Endometrium (tissue), 2 donors: ENCODE data around the gene ASIC1.

Source experiments
- FAIRE-seq: peaks from 2 replicates; lab custom pipeline; 2012; peaks lifted over from hg19 to GRCh38; lab: Jason Lieb, UNC
- donor health status: control.
- donor health status: control.

The ASIC1 gene

GRCh38 chr12:50041062-50041860 is 16.1 kb upstream of the ASIC1 start:
- FAIRE-seq, result no peak

DNA sequence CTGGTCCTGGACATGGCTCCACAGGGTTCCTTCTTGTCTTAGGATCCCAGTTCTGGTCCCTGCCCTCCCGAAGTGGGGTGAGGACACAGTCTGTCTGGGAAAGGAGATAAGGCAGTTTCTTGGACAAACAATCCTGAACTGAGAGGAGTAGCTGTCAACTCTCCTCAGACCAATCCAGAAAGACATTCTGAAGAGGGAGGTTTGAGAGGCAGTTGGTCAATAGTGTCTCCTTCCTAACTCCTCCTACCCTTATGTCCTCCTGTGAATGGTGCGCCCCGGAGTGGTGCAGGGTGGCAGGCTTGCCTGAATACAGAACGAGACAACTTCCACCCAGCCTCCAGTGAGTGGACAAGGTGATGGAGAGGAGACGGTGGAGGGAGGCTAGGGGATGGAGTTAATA is 15.4 kb upstream of the ASIC1 start:
- no peak for FAIRE-seq

- no peak for FAIRE-seq
Measured at GRCh38 chr12:50042693-50043092, 14.7 kb upstream of the ASIC1 start.

DNA sequence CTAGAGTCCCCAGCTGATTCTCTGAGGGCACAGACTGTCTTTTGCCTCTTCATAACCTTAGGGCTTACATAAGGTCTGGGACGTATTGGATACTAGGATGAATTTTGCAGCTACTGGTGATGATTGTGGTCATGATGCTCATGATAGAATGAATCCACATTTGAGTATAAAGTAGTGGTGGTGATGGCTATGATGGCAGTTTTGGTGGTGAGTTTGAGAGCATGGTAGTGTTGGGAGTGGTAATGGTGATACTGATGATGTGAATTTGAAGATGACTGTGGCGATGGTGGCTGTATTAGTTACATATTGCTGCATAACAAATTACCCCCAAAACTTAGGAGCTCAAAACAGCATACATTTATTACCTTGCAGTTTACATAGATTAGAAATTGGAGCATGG is 14.1 kb upstream of the ASIC1 start:
- FAIRE-seq, result no peak

GRCh38 chr12:50043854-50044253 is 13.5 kb upstream of the ASIC1 start:
- no peak for FAIRE-seq

DNA sequence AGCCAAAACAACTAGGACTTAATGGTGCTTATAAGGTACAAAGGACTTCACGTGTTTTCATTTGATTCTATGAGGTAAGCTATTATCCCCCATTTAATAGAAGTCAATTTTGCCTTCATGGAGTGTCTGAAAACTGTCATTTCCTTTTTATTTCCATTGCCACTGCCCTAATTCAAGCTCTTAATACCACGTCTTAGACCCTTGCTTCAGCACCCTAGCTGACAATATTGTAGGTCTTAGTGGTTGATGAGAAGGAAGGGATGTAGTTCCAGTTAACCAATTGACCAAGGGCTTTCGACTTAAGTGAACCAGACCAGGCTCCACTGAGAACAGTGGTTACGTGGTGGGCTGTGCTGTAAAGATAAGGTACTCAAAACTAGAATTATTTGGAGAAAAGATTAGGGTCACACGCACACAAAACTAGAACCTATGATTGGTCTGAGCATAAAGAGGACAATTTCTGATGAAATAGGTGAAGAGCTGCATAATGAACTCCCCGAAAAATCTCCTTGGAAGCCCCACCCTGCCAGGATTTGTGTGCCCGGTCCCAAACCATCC is 9.6 kb upstream of the ASIC1 start:
- FAIRE-seq, result no peak

- no peak for FAIRE-seq
Measured at GRCh38 chr12:50049254-50050118, 7.9 kb upstream of the ASIC1 start.

DNA sequence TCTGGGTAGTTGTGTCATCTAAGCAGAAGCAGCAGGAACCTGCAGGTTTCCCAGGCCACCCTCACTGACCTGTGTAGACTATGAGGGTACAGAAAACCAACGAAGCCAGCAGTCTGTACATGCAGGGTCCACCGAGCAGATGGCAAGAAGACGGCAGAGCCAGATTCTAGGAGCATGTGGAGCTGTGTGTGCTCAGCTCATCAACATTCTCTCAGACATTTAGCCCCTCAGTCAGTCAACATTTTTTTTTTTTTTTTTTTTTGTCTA is 7.3 kb upstream of the ASIC1 start:
- no peak for FAIRE-seq

GRCh38 chr12:50050410-50051098 is 6.8 kb upstream of the ASIC1 start:
- no peak for FAIRE-seq

GRCh38 chr12:50051101-50051806 is 6.1 kb upstream of the ASIC1 start:
- no peak for FAIRE-seq

- FAIRE-seq, result no peak
Measured at GRCh38 chr12:50052544-50052943, 4.9 kb upstream of the ASIC1 start.

- FAIRE-seq, result no peak
Measured at GRCh38 chr12:50052964-50053363, 4.4 kb upstream of the ASIC1 start.

DNA sequence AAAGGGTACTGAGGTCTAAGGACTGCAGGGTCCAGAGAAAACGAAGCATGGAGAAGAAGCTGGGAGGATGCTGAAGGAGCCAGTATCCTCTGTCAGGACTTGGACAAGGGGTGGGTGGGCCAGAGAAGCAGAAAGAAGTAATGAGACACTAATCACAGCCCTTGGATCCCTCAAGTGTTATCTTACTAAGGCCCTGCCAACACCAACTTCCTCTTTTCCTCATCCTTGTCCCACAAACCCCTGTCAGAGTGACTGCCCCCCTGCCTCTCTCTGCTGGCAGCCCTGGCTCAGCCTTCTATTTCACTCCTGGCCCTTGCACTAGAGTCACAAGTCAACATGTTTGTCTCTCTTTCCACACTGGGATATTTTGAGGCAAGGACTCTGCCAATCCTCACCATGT is 3.8 kb upstream of the ASIC1 start:
- no peak for FAIRE-seq

DNA sequence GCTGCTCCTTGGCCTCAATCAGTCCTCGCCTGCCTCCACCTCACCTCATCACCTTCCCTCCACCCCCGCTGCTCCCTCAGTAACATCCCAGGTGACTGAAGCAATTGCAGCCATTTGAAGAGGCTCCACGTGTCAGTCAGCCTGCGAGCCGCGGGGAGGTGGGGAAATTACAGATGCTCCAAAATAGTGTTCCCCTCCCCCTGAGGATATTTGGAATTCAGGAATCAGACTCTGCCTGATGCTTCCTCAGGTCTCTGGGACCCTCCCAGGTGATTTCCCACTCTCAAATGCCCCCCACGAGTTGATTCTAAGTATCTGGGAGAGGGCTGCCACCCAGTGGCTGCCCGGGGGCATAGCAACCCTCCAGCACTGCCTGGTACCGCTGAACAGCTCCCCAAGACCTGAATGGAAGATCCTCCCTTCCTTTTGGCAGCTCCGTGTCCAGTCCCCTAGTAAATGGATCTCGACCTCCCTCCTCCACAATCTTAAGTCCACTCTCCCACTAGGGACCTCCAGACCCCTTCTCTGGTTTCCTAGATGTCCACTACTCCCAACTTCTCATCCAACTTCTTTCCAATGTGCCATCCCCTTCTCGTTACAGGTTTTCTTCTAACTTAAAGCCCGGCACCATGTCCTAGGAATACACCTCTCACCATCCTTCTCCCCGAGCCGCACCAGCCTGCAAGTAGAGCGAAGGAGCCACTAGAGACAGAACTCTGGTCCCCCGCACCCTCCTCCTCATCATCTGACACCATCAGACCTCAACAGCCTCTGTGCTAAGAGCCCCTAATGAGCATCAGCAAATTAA is 1.4 kb upstream of the ASIC1 start:
- no peak for FAIRE-seq

DNA sequence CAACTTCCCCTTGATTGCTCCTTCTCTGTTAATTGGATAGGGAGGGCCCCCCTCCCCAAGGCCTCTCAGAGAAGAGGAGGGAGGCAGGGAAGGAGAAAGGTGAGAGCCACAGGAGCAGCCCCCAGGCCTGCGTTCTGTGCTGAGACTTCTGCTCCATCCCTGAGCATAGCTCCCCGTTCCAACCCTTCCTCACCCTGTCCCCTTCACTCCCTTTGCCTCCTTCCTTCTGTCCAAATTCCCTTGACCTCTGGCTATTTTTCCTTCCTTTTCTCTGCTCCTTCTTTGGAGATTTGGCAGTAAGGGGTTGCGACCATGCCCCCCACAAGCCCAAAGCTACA is 788 bp upstream of the ASIC1 start:
- FAIRE-seq, result no peak

DNA sequence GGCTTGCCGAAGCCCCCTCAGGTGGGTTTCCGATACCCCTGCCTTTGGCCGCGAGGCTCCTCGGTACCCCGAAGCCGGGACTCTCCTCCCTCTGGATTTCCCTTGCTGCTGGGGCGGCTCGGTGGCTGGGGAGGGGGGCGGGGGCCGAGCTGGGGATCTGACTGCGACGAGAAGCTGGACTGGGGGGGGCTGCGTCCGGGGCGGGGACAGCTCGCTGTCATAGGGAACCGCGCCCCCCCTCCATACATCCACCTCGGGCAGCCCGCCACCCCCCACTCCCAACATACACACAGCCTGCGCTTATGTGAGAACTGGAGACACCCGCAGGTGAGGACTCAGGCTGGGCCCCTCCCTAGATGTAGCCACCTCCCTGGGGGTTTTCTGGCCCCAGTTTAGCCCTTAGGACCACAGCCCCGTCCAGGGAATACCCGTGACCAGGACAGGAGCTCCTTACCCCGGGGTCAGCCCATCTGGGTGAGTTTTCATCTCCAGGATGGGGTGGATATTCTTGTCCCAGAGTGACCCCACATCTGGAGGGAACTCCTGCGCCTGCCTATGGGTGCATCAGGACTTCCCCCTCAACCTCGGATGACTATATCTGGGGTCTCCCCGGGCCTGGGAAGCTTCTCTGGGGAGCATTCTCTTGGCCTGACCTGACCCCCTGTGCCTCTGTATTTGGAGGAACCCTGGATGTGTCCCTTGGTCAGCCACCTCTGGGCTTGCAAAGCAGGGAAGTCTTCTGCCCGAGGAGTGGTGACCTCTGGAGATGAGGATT is 687 bp downstream of the ASIC1 start:
- no peak for FAIRE-seq

DNA sequence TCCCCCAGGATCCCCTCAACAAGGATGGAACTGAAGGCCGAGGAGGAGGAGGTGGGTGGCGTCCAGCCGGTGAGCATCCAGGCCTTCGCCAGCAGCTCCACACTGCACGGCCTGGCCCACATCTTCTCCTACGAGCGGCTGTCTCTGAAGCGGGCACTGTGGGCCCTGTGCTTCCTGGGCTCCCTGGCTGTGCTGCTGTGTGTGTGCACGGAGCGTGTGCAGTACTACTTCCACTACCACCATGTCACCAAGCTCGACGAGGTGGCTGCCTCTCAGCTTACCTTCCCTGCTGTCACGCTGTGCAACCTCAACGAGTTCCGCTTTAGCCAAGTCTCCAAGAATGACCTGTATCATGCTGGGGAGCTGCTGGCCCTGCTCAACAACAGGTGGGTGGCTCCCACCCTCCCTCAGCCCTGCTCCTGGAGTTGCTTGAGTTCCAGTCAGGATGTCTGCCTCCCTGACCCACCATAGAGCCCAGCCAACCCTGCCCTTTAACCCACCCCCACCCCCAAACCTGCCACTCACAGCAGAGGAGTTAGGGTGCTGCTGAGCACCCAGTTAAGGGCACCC is 1.4 kb downstream of the ASIC1 start:
- no peak for FAIRE-seq

DNA sequence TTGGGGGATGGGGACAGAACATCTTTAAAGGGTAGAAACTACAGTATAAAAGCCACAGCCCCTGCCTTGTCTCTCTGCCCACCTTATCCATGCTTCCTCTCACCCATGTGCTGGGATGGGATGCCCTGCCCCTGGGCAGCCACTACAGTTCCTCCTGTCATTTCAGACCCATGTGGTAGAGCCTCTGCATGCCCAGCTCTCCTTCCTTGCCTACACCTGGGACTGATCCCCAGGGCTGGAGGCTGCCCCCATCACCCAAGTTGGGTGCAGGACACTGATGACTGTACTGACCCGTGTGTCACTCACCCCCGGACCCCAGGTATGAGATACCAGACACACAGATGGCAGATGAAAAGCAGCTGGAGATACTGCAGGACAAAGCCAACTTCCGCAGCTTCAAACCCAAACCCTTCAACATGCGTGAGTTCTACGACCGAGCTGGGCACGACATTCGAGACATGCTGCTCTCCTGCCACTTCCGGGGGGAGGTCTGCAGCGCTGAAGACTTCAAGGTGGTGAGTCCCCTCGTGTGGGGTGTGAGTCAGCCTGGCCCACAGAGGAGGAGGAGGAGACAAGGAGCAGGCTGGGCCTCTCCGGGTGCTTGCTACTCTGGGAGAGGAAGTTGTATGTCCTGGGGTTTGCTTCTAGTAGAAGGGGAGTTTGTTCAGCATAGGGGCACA is 2.2 kb downstream of the ASIC1 start:
- FAIRE-seq, result no peak

DNA sequence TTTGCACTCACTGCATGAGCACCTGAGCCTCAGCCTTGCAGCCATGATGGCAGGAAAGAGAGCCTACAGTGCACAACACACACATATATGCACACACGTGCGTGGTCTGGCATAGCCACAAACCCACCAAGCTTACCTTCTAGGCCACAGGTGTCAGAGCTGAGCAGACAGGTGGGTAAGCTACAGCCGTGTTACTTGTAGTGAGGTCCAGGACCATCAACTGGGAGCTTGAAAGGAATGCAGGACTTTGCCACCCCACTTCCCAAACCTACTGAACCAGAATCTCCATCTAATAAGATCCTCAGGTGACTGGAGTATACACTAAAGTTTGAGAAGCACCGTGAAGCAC is 2.7 kb downstream of the ASIC1 start:
- no peak for FAIRE-seq

DNA sequence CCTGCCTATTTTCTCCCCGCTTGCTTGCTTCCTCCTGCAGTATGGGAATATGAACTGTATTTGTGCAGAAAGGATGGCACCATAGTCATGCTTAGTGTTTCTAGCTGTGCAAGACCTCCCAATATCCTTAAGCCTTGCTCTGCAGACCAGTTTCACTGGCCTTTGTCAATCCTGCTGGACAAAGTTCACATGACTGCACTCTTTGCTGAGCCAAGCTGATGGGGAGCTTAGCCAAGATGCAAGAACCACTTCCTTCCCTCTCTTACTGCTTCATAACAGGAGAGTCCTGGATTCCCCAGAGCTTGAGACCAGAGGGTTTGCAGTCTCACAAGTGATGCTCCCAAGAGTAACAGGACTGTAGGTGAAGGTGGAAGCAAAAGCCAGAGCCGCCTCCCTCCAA is 3.8 kb downstream of the ASIC1 start:
- no peak for FAIRE-seq
